Osteoblast (primary cell): ENCODE measurements around the gene OGFOD1. TPM values are rescaled to one million over a fixed set of nuclear protein-coding genes. Genes with fewer than 3 reads are reported as not detected.

Experiments
- DNase-seq: peaks from one replicate; pipeline ENCODE4 v3.0.0; 2011; ENCODE audit warnings: low spot score, mixed read lengths; ENCODE audit not compliant: insufficient read length; ENCODE audit errors: missing footprints
- H2AFZ ChIP-seq: 2 replicates; pipeline ENCODE4 v1.6.0; 2011; ENCODE audit warnings: mild to moderate bottlenecking, low read length
- H3K27ac ChIP-seq: 2 replicates; pipeline ENCODE4 v1.5.1; 2011; ENCODE audit warnings: mild to moderate bottlenecking, low read depth, low read length, moderate library complexity
- H3K27me3 ChIP-seq: 2 replicates; pipeline ENCODE4 v1.6.0; 2012; ENCODE audit warnings: mild to moderate bottlenecking, control low read depth, inconsistent platforms, low read length, moderate library complexity; ENCODE audit not compliant: insufficient read depth
- H3K36me3 ChIP-seq: 2 replicates; pipeline ENCODE4 v1.5.1; 2011; ENCODE audit warnings: mild to moderate bottlenecking, low read length, control low read depth, moderate library complexity; ENCODE audit not compliant: insufficient read depth
- H3K4me1 ChIP-seq: 2 replicates; pipeline ENCODE4 v1.5.1; 2011; ENCODE audit warnings: mild to moderate bottlenecking, low read length, control low read depth, moderate library complexity; ENCODE audit not compliant: insufficient read depth
- H3K4me2 ChIP-seq: 2 replicates; pipeline ENCODE4 v1.6.0; 2011; ENCODE audit warnings: mild to moderate bottlenecking, low read length; ENCODE audit not compliant: insufficient read depth
- H3K4me3 ChIP-seq: fragments of 200-600 bp; sonication (generic); 3 replicates; pipeline ENCODE4 v1.5.1; 2012; ENCODE audit warnings: mild to moderate bottlenecking, low read length, inconsistent platforms; ENCODE audit not compliant: insufficient read depth
- H3K79me2 ChIP-seq: 2 replicates; pipeline ENCODE4 v1.6.0; 2012; ENCODE audit warnings: mild to moderate bottlenecking, low read length, control low read depth, inconsistent platforms; ENCODE audit not compliant: insufficient read depth
- H3K9me3 ChIP-seq: 2 replicates; pipeline ENCODE4 v1.5.1; 2011; ENCODE audit warnings: low read depth, low read length, control low read depth
- H4K20me1 ChIP-seq: 2 replicates; pipeline ENCODE4 v1.6.0; 2012; ENCODE audit warnings: mild to moderate bottlenecking, low read length, control low read depth; ENCODE audit not compliant: insufficient read depth
- total RNA-seq: library from RNA; depleted of rRNA; stranded (reverse); fragments of >200 nt; gene quantifications from 2 replicates; pipeline ENCODE4 v1.2.3, GENCODE V29; 2012
- TF ChIP-seq, protein P1 (sequence below): IDR thresholded peaks from 2 replicates; pipeline ENCODE4 v1.5.1; 2011; ENCODE audit warnings: mild to moderate bottlenecking, low read depth, low read length, moderate library complexity; ENCODE audit errors: extremely low read depth

Gene OGFOD1
- total RNA-seq, 1 donor, result 47.4 TPM

- H3K36me3 ChIP-seq, result no peaks in the 10 kb centered on the region
- TF ChIP-seq, protein P1, sequence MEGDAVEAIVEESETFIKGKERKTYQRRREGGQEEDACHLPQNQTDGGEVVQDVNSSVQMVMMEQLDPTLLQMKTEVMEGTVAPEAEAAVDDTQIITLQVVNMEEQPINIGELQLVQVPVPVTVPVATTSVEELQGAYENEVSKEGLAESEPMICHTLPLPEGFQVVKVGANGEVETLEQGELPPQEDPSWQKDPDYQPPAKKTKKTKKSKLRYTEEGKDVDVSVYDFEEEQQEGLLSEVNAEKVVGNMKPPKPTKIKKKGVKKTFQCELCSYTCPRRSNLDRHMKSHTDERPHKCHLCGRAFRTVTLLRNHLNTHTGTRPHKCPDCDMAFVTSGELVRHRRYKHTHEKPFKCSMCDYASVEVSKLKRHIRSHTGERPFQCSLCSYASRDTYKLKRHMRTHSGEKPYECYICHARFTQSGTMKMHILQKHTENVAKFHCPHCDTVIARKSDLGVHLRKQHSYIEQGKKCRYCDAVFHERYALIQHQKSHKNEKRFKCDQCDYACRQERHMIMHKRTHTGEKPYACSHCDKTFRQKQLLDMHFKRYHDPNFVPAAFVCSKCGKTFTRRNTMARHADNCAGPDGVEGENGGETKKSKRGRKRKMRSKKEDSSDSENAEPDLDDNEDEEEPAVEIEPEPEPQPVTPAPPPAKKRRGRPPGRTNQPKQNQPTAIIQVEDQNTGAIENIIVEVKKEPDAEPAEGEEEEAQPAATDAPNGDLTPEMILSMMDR, result no peak
Measured at GRCh38 chr16:56420613-56421012, 30.7 kb upstream of the OGFOD1 start.

GRCh38 chr16:56421313-56421712 lies 30.0 kb upstream of the OGFOD1 start:
- peaks cover 24% of the 10 kb centered on the region for H3K4me1 ChIP-seq
- no peak overlapping the region for H3K27ac ChIP-seq
- no peaks in the 10 kb centered on the region for H3K27me3 ChIP-seq
- no peak overlapping the region for H3K4me3 ChIP-seq
- no peak overlapping the region for H3K4me2 ChIP-seq
- no peak overlapping the region for H2AFZ ChIP-seq
- TF ChIP-seq, protein P1, result no peak
- no peaks in the 10 kb centered on the region for H3K36me3 ChIP-seq
- H3K79me2 ChIP-seq, result peaks cover 83% of the 10 kb centered on the region
- peaks cover 52% of the 10 kb centered on the region for H4K20me1 ChIP-seq
- no peaks in the 10 kb centered on the region for H3K9me3 ChIP-seq
- DNase-seq, result no peak

More at GRCh38 chr16:56420613-56421012, 30.7 kb upstream of the OGFOD1 start:
- peaks cover 53% of the 10 kb centered on the region for H4K20me1 ChIP-seq
- H3K27me3 ChIP-seq, result no peaks in the 10 kb centered on the region
- peak overlapping the region; percentile 3 for H3K27ac ChIP-seq
- H2AFZ ChIP-seq, result no peak overlapping the region
- H3K9me3 ChIP-seq, result no peaks in the 10 kb centered on the region
- H3K79me2 ChIP-seq, result peaks cover 89% of the 10 kb centered on the region
- H3K4me1 ChIP-seq, result peaks cover 24% of the 10 kb centered on the region
- DNase-seq, result no peak
- H3K4me2 ChIP-seq, result no peak overlapping the region
- H3K4me3 ChIP-seq, result no peak overlapping the region

- Histone ChIP-seq H3K4me1 (peaks cover 24% of the 10 kb centered on the region), H3K9me3 (no peaks in the 10 kb centered on the region), H3K27ac (no peak overlapping the region), H3K4me2 (no peak overlapping the region), H3K27me3 (no peaks in the 10 kb centered on the region), H3K79me2 (peaks cover 76% of the 10 kb centered on the region), H3K36me3 (no peaks in the 10 kb centered on the region), H2AFZ (no peak overlapping the region), H4K20me1 (peaks cover 50% of the 10 kb centered on the region), H3K4me3 (no peak overlapping the region)
- DNase-seq, result no peak
- TF ChIP-seq, protein P1, result no peak
Measured at GRCh38 chr16:56421976-56422669, 29.2 kb upstream of the OGFOD1 start.

- Histone ChIP-seq H3K4me1 (peaks cover 24% of the 10 kb centered on the region), H3K27me3 (no peaks in the 10 kb centered on the region), H3K4me2 (no peak overlapping the region), H3K9me3 (no peaks in the 10 kb centered on the region), H3K36me3 (no peaks in the 10 kb centered on the region), H3K27ac (no peak overlapping the region), H2AFZ (no peak overlapping the region), H4K20me1 (peaks cover 44% of the 10 kb centered on the region), H3K79me2 (peaks cover 67% of the 10 kb centered on the region), H3K4me3 (no peak overlapping the region)
- TF ChIP-seq, protein P1, result no peak
- no peak for DNase-seq
Measured at GRCh38 chr16:56422896-56423441, 28.4 kb upstream of the OGFOD1 start.
